Adipocyte (in vitro differentiated cells): ENCODE data around the gene IL17RD.

ENCODE experiments used
- DNase-seq: peaks from one replicate; pipeline ENCODE4 v3.0.0-alpha.2; 2015; ENCODE audit warnings: low read depth
- H3K27me3 ChIP-seq: replicated peaks from 2 replicates; pipeline ENCODE4 v1.7.0; 2013; ENCODE audit warnings: mild to moderate bottlenecking, low read length, moderate library complexity; ENCODE audit not compliant: control insufficient read depth, insufficient read depth
- H3K36me3 ChIP-seq: 2 replicates; pipeline ENCODE4 v1.7.0; 2013; ENCODE audit warnings: low read length, mild to moderate bottlenecking, moderate library complexity; ENCODE audit not compliant: control insufficient read depth, insufficient read depth, severe bottlenecking
- H3K4me1 ChIP-seq: 2 replicates; pipeline ENCODE4 v1.7.0; 2013; ENCODE audit warnings: mild to moderate bottlenecking, low read length, moderate library complexity; ENCODE audit not compliant: control insufficient read depth, insufficient read depth
- H3K4me3 ChIP-seq: 2 replicates; pipeline ENCODE4 v1.7.0; 2013; ENCODE audit warnings: mild to moderate bottlenecking, low read length, moderate library complexity
- H3K9ac ChIP-seq: 2 replicates; pipeline ENCODE4 v1.7.0; 2013; ENCODE audit warnings: mild to moderate bottlenecking, low read length, moderate library complexity
- H3K9me3 ChIP-seq: 2 replicates; pipeline ENCODE4 v1.7.0; 2013; ENCODE audit warnings: mild to moderate bottlenecking, low read length, moderate library complexity; ENCODE audit not compliant: control insufficient read depth

Gene IL17RD

GRCh38 chr3:57077630-57078343 is 87.4 kb downstream of the IL17RD start:
- Histone ChIP-seq H3K4me1 (peaks cover 17% of the 10 kb centered on the region), H3K9ac (peak overlapping the region; percentile 87), H3K4me3 (peak overlapping the region; percentile 89), H3K9me3 (no peaks in the 10 kb centered on the region), H3K27me3 (peaks cover 3% of the 10 kb centered on the region), H3K36me3 (no peaks in the 10 kb centered on the region)
- DNase-seq = no peak

DNA sequence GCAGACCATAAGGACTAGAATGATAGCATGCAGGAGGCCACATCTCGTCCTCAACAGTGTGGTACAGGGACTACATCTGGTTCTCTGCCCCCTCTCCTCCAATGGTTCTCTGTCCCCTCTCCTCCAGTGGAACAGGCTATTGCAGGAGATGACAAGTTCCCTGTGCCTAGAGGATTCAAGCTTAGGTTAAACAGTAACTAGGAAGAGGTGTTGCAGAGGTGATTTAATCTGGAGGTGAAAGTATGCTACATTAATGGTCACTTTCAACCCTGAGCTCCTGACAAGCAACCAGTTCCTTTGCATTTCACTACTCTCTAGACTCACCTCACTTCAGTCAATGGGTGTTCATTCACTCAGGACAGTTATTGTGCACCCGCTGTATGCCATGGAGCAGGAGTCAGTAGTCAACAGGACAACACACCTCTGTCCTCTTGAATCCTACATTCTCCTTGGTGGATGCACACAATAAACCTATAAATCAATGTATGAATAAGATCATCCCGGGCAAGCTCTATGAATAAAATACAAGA is 88.7 kb downstream of the IL17RD start:
- peaks cover 17% of the 10 kb centered on the region for H3K4me1 ChIP-seq
- no peaks in the 10 kb centered on the region for H3K36me3 ChIP-seq
- no peaks in the 10 kb centered on the region for H3K9me3 ChIP-seq
- no peak for DNase-seq
- no peak overlapping the region for H3K9ac ChIP-seq
- no peak overlapping the region for H3K4me3 ChIP-seq
- H3K27me3 ChIP-seq = peaks cover 3% of the 10 kb centered on the region

DNA sequence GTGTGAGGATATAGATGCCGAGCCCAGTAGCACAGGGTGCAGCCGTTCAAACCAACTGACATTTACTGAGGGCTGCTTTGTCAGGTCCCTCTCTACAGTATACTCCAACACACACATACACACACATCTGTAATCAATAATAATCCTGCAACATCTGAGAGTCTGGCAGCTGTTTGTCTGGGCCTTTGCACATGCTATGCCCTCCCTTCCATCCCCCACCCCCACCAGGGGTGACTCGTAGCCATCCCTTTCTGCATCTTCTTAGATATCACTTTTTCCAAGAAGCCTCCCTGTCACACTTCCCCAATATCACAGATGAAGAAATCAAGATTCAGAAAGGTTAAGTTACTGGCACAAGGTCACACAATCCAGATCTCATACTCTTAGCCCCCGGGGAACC is 91.0 kb downstream of the IL17RD start:
- peaks cover 11% of the 10 kb centered on the region for H3K4me1 ChIP-seq

GRCh38 chr3:57073628-57074027 is 91.5 kb downstream of the IL17RD start:
- no peaks in the 10 kb centered on the region for H3K36me3 ChIP-seq
- peaks cover 3% of the 10 kb centered on the region for H3K27me3 ChIP-seq
- H3K9me3 ChIP-seq = peaks cover 3% of the 10 kb centered on the region
- no peak for DNase-seq
- no peak overlapping the region for H3K4me3 ChIP-seq
- peaks cover 16% of the 10 kb centered on the region for H3K4me1 ChIP-seq
- no peak overlapping the region for H3K9ac ChIP-seq

More for the DNA sequence above, 91.0 kb downstream of the IL17RD start:
- DNase-seq = no peak
- Histone ChIP-seq H3K27me3 (peaks cover 3% of the 10 kb centered on the region), H3K36me3 (no peaks in the 10 kb centered on the region), H3K9ac (no peak overlapping the region), H3K4me3 (no peak overlapping the region), H3K9me3 (peaks cover 3% of the 10 kb centered on the region)

DNA sequence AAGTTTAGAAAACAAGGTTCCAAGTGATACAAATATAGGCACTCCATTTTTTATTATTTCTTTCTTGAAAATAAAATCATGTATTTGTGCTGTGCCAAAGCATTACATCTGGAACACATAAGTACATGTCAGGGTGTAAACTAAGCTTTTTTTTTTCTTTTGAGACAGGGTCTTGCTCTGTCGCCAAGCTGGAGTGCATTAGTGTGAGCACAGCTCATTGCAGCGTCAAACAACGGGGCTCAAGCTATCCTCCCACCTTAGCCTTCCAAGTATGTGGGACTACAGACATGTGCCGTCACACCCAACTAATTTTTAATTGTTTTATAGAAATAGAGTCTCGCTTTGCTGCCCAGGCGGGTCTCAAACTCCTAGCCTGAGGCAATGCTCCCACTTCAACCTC is 95.7 kb downstream of the IL17RD start:
- no peaks in the 10 kb centered on the region for H3K36me3 ChIP-seq
- H3K4me3 ChIP-seq = no peak overlapping the region
- no peaks in the 10 kb centered on the region for H3K27me3 ChIP-seq
- peaks cover 3% of the 10 kb centered on the region for H3K9me3 ChIP-seq
- peaks cover 17% of the 10 kb centered on the region for H3K4me1 ChIP-seq
- no peak for DNase-seq
- H3K9ac ChIP-seq = no peak overlapping the region

GRCh38 chr3:57068437-57069089 is 96.6 kb downstream of the IL17RD start:
- Histone ChIP-seq H3K9ac (peak overlapping the region; percentile 44), H3K4me1 (peaks cover 27% of the 10 kb centered on the region), H3K27me3 (no peaks in the 10 kb centered on the region), H3K9me3 (peaks cover 3% of the 10 kb centered on the region), H3K4me3 (peak overlapping the region; percentile 44), H3K36me3 (no peaks in the 10 kb centered on the region)
- DNase-seq = peak; percentile 51

DNA sequence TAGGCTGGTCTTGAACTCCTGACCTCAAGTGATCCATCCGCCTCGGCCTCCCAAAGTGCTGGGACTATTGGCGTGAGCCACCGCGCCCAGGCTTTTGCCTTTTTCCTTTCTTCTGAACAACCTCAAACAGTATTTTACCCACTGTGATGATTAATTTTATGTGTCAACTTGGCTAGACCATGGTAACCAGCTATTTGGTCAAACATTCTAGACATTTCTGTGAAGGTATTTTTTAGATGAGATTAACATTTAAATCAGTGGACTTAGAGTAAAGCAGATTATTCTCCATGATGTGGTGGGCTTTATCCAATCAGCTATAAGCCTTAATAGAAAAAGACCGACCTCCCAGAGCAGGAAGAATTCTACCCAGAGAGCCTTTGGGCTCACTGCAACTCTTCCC is 98.7 kb downstream of the IL17RD start:
- Histone ChIP-seq H3K27me3 (no peaks in the 10 kb centered on the region), H3K36me3 (no peaks in the 10 kb centered on the region), H3K4me1 (peaks cover 46% of the 10 kb centered on the region), H3K9ac (no peak overlapping the region), H3K9me3 (peaks cover 3% of the 10 kb centered on the region), H3K4me3 (no peak overlapping the region)
- no peak for DNase-seq

DNA sequence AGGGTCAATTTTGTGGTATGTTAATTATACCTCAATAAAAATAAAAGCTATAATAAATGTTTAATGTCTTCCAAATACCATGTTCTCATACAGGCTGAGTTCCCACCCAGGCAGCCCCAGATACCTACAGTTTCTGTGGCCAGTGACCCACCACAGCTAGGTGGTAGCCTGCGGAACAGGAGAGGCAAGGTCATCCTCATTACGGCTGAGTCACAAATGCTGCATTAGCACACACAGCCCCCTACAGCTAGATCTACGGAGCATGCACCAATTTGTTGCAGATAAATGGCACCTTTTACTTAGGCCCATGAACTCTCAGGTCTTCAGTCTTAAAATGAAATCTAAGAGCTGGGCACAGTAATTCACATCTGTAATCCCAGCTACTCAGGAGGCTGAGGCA is 99.6 kb downstream of the IL17RD start:
- Histone ChIP-seq H3K36me3 (no peaks in the 10 kb centered on the region), H3K9me3 (no peaks in the 10 kb centered on the region), H3K4me3 (no peak overlapping the region), H3K4me1 (peaks cover 50% of the 10 kb centered on the region), H3K27me3 (no peaks in the 10 kb centered on the region), H3K9ac (no peak overlapping the region)
- no peak for DNase-seq

DNA sequence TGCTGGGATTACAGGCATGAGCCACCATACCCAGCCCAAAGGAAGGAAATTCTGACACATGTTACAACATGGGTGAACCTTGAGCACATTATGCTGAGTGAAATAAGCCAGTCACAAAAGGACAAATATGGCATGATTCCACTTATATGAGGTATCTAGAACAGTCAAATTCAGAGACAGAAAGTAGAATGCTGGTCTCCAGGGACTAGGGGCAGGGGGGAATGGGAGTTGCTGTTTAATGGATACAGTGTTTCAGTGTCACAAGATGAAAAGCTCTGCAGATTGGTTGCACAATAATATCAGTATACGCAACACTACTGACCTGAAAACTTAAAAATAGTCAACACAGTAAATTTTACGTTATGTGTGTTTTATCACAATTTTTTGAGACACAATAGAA is 100.6 kb downstream of the IL17RD start:
- Histone ChIP-seq H3K36me3 (no peaks in the 10 kb centered on the region), H3K4me3 (no peak overlapping the region)

GRCh38 chr3:57064001-57064400 is 101.2 kb downstream of the IL17RD start:
- peak overlapping the region; percentile 54 for H3K9ac ChIP-seq
- H3K9me3 ChIP-seq = no peaks in the 10 kb centered on the region
- no peaks in the 10 kb centered on the region for H3K27me3 ChIP-seq
- DNase-seq = no peak
- H3K4me3 ChIP-seq = no peak overlapping the region
- H3K4me1 ChIP-seq = peaks cover 54% of the 10 kb centered on the region
- no peaks in the 10 kb centered on the region for H3K36me3 ChIP-seq

More for the DNA sequence above, 100.6 kb downstream of the IL17RD start:
- DNase-seq = no peak
- H3K9ac ChIP-seq = peak overlapping the region; percentile 54
- peaks cover 57% of the 10 kb centered on the region for H3K4me1 ChIP-seq
- H3K27me3 ChIP-seq = no peaks in the 10 kb centered on the region
- no peaks in the 10 kb centered on the region for H3K9me3 ChIP-seq

- no peaks in the 10 kb centered on the region for H3K9me3 ChIP-seq
- peaks cover 46% of the 10 kb centered on the region for H3K4me1 ChIP-seq
- H3K27me3 ChIP-seq = no peaks in the 10 kb centered on the region
- H3K9ac ChIP-seq = no peak overlapping the region
- DNase-seq = no peak
- no peaks in the 10 kb centered on the region for H3K36me3 ChIP-seq
- H3K4me3 ChIP-seq = no peak overlapping the region
Measured at GRCh38 chr3:57063032-57063431, 102.1 kb downstream of the IL17RD start.
